Non-pigmented ciliary epithelial cell (primary cell): ENCODE data around the gene QSER1.
"Not testable (repeated sequence)": the region's sequence is repeated elsewhere in the genome, so short reads cannot be mapped to it uniquely, and the experiment has no call there.

ENCODE experiments used
- DNase-seq: peaks from one replicate; pipeline ENCODE4 v3.0.0-alpha.2; 2010; ENCODE audit warnings: low read depth

The QSER1 gene

GRCh38 chr11:32892355-32893092 lies at the start of gene QSER1:
Gene QSER1 (plus strand): TSS chr11:32892811. CDS start chr11:32893126, 315 bp downstream.
- DNase-seq, result no peak

GRCh38 chr11:32843544-32843943 lies 49.1 kb upstream of the QSER1 start:
- no peak for DNase-seq

GRCh38 chr11:32847511-32847910 lies 45.1 kb upstream of the QSER1 start:
- DNase-seq, result no peak

- DNase-seq, result no peak
Observed at GRCh38 chr11:32849761-32850160, 42.9 kb upstream of the QSER1 start.

- no peak for DNase-seq
Observed at GRCh38 chr11:32851251-32851650, 41.4 kb upstream of the QSER1 start.

GRCh38 chr11:32852207-32852606 lies 40.4 kb upstream of the QSER1 start:
- no peak for DNase-seq

- DNase-seq, result no peak
Observed at GRCh38 chr11:32855601-32856000, 37.0 kb upstream of the QSER1 start.

GRCh38 chr11:32858731-32859130 lies 33.9 kb upstream of the QSER1 start:
- no peak for DNase-seq

GRCh38 chr11:32861850-32862577 lies 30.6 kb upstream of the QSER1 start:
- DNase-seq, result no peak

DNA sequence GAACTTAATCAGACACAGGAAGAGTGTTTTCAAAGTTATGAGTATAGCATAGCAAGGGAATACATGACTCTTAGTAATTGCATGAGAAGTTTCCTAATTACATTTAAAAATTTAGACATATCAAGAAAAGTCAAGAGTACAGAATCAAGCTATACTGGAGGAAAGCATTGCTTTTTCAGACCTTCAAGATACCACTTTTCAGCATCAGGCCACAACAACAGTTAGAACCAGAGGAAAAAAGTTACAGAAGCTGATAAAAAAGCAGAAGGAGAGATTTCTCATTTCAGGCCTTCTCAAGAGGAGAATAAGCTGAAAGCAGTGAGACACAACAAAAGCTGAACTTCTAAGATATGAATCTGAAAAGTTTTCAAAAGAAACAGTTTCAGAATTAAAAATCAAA lies 28.1 kb upstream of the QSER1 start:
- DNase-seq, result no peak

GRCh38 chr11:32868752-32869151 lies 23.9 kb upstream of the QSER1 start:
- DNase-seq, result not testable (repeated sequence)

- DNase-seq, result no peak
Observed at GRCh38 chr11:32870676-32871075, 21.9 kb upstream of the QSER1 start.

GRCh38 chr11:32874132-32874531 lies 18.5 kb upstream of the QSER1 start:
- DNase-seq, result no peak

- DNase-seq, result no peak
Observed at GRCh38 chr11:32881286-32881685, 11.3 kb upstream of the QSER1 start.

DNA sequence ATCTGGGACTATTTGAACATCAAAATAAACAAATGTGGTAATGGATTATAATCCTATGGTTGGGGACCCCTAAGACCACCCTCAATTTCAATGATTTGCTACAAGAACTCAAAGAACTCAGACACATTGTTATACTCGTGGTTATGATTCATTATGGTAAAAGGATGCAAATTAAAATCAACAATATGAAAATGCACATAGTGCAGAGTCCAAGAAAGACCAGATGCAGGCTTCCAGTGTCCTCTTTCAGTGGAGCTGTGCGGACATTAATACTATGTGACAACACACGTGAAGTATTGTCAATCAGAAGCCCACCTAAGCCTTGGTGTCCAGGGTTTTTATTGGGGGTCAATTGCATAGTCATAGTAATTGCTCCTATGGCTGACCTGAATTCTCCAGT lies 9.2 kb upstream of the QSER1 start:
- DNase-seq, result no peak

GRCh38 chr11:32884023-32884422 lies 8.6 kb upstream of the QSER1 start:
- no peak for DNase-seq

- no peak for DNase-seq
Observed at GRCh38 chr11:32884770-32885384, 7.7 kb upstream of the QSER1 start.

- no peak for DNase-seq
Observed at GRCh38 chr11:32885556-32885955, 7.1 kb upstream of the QSER1 start.

DNA sequence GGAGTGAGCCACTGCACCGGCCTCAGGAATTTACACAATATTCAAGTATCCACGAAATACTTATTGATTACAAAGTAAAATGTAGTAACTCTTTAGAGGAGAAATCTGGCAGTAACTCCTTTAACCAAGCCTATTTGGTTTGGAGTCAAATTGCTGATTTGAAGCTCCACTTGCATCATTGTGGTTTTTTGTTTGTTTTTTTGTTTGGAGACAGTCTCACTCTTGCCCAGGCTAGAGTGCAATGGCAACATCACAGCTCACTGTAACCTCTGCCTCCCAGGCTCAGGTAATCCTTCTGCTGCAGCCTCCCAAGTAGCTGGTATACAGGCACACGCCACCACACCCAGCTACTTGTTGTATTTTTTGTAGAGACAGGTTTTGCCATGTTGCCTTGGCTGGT lies 6.4 kb upstream of the QSER1 start:
- DNase-seq, result no peak

DNA sequence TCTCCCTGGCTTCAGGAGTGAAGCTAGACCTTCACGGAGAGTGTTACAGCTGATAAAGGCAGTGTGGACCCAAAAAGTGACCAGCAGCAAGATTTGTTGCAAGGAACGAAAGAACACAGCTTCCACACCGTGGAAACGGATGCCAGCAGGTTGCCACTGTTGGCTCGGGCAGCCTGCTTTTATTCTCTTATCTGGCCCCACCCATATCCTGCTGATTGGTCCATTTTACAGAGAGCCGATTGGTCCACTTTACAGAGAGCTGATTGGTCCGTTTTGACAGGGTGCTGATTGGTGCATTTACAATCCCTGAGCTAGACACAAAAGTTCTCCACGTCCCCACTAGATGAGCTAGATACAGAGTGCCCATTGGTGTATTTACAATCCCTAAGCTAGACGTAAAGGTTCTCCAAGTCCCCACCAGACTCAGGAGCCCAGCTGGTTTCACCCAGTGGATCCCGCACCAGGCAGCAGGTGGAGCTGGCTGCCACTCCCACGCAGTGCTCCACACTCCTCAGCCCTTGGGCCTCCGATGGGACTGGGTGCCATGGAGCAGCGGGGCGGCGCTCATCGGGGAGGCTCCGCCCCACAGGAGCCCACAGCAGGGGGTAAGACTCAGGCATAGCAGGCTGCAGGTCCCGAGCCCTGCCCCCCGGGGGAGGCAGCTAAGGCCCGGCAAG lies 4.8 kb upstream of the QSER1 start:
- not testable (repeated sequence) for DNase-seq

DNA sequence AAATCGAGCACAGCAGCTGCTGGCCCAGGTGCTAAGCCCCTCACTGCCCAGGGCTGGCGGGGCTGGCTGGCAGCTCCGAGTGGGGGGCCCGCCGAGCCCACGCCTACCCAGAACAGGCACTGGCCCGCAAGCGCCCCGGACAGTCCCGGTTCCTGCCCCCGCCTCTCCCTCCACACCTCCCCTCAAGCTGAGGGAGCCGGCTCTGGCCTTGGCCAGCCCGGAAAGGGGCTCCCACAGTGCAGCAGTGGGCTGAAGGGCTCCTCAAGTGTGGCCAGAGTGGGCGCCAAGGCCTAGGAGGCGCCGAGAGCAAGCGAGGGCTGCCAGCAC lies 4.3 kb upstream of the QSER1 start:
- not testable (repeated sequence) for DNase-seq

- peak; percentile 62 for DNase-seq
Observed at GRCh38 chr11:32888805-32889204, 3.8 kb upstream of the QSER1 start.
